OCI-LY3 (cell line): ENCODE measurements around the gene SHBG.

ENCODE experiments used
- CTCF ChIP-seq: fragments of 200-600, 300-600 bp; sonication (generic); IDR thresholded peaks from 2 replicates; pipeline ENCODE4 v1.5.1; 2014; ENCODE audit warnings: antibody characterized with exemption, low read length, low read depth
- EZH2phosphoT487 ChIP-seq: fragments of 200-600 bp; shearing (Covaris generic); IDR thresholded peaks from 2 replicates; pipeline ENCODE4 v1.6.1; 2018; ENCODE audit warnings: antibody characterized with exemption, mixed run types, low read depth

DNA sequence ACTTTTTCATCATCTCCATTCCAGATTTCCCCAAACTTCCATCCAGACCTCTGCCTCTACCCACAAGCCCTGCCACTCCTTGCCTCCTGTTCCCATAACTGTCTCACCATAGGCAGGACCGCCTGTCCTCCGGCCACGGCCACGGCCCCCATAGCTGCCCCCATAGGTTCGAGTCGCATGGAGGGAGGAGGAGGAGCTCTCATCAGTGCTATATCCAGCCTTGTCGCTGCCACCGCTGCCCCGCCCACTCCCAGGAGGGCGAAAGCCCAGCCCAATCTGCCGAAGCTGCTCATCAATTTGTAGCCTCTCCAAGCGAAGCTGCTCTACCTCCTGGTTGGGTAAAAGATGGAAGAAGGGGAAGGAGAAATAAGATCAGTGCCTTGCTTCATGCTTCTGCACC, 36.6 kb upstream of the SHBG start:
- TF ChIP-seq CTCF, result no peak
- TF ChIP-seq EZH2phosphoT487, result no peak
